Activated CD8-positive, alpha-beta memory T cell treated with anti-CD3 and anti-CD28 coated beads, Interleukin-2, amount 50 U/mL, for 24 hours (primary cell): ENCODE results near the gene RERE.

ENCODE experiments used
- DNase-seq: peaks from one replicate; pipeline ENCODE4 v3.0.0-alpha.2; 2020; ENCODE audit errors: extremely low read depth

RERE gene

DNA sequence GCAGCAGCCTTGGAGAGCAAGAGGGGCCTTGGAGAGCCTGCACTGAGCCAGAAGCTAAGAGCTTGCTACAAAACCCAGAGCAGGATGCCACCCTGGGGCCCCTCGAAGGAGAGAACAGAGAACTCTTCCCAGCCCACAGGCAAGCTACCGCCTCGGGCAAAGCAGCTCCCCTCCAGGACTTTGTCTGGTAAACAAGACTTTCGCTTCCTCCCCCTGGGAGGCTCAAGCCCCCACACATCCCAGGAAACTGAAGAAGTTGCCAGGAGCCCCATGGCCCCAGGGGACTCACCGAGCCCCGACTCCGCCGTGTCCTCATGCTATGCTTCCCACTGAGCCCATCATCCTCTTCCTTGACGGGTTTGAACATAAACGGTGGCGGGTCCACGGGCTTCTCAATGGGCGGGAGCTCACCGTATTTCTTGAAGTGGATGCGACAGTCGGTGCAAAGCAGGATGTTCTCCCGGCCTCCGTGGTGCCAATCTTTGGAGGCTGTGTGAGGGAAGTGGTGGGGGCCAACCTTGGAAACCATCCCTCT is 453.6 kb downstream of the RERE start:
- DNase-seq = no peak

DNA sequence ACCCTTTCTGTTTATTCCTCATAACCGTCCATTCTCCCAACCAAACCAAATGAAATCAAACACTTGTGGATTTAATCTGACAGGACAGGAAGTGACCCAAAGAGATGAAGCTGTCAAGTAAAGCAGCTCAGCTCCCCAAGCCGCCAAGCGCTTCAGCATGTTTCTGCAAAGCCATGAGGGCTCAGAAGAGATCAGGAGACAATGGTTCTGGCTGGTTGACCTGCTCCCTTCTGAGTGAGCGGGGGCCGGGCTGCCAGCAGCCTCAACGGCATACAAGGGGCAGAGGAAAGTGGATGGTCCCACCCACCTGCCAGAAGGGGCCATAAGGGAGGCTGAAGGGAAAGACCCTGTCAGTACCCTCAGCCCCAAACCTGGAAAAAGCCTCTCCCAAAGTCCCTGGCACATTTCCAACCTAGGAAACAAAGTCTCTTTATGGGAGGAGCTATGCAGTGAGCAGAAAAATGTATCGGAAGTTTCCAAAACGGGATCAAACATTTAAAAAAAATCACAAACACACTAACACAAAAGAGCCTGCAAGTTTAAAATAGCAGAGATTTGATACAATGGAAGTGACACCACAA is 454.2 kb downstream of the RERE start:
- DNase-seq = no peak

DNA sequence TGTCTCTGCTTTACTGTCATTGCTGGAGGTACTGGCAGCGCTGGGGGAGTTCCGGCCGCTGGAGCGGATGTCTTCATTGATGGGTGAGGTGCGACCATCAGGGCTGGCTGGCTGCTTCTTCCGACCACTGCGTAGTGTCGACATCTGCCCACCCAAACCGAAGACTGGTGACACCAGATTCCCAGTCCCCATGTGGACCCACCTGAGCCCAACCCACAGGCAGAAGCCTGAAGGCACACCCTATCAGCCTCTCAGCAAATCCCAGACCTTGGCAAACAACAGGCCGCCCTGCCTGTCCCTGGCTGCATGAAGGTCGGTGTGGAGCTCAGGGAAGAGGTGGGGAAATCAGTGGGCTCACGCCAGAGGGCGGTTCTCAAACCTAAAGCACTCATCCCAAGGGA is 454.7 kb downstream of the RERE start:
- no peak for DNase-seq

DNA sequence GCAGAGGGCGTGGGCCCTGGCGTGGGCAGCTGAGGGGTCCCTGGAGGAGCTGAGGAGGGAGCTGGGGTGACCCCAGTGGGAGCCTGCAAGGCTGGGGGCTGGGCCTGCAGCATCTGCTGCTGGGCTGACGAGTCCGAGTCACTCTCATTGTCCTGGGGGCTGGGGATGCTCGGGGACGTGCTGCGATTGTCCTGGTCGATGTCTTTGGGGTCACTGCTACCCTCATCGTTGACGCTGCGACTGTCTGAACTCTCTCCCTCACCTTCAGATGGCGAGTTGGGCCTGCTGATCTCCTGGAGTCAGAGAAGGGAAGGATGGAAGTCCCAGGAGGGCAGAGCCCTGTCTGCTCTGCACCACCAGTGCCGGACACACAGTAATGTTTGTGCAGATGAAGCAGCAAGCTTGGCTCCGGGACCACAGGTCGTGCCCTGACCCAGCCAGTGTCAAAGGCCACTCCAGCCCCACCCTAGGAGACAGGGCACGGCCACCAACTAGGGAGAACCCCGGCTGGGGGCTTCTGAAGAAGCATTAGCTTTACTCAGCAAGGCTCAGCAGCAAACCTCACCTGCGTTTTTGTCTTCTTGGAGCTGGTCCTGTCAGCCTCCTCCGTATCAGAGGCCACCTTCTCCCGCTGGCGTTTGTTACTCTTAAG is 456.1 kb downstream of the RERE start:
- no peak for DNase-seq

DNA sequence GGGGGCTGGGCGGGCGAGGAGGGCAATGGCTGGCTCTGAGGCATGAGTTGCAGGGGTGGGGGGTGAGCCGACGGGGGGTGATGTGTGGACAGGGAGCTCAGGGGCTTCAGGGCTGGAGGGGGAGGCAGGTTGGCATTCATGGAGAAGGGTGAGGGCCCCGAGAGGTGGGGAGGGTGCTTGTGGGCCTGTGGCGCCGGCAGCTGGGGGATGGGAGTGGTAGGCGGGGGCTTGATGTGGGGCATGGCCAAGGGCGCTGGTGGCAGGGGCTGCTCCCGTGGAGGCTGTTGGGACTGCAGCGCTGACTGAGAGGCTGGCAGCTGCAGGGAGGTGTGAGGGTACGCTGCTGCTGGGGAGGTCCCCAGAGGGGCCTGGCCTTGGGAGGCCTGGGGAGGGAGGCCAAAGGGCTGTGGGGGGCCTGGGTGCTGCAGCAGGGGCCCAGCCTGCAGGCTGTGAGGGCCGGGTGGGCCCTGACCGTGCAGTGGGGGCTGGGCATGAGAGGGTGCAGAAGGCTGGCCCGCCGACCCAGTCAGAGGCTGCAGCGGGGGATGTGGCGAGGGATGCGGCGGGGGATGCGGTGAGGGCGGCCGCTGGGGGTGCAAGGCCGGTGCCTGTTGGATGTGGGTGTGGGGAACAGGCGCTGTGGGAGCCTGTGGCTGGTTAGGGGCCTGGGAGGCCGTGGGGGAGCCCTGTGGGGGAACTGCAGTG is 456.8 kb downstream of the RERE start:
- DNase-seq = no peak

DNA sequence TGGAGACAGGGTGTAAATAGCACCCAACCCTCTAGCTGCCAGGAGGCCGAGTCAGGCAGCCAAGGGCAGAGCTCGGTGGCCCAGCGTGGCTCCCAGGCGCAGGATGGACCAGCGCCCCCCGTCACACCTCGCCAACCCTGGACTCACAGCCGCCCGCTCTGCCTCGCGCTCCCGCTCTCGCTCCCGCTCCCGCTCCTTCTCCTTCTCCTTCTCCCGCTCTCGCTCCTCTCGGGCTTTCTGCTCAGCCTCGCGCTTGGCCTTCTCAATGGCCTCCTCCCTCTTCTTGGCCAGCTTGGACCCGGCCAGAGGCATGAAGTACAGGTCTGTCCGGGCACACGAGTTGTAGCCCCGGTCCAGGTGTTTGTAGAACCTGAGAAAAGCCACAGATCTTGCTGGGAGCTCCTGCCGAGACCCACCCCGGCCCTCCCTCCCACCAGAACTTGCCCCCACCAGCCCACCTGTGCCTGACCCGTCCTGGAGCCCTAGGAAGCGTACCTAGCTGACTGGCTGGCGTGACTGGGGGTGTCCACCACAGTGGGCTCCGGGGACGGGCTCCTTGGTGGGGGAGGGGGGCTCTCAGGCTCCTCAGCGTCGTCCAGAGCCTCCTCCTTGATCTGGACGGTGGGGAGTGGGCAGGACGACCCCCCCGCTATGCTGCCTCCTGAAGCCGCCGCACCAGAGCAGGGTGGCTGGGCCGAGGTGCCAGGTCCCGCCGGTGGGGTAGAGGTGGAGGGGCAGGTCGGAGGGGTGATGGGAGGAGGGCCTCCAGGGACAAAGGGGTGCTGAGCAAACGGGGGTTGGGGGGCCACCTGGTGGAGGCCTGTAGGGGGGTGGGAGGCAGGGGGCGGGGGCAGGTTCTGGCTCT is 457.6 kb downstream of the RERE start:
- DNase-seq = no peak

DNA sequence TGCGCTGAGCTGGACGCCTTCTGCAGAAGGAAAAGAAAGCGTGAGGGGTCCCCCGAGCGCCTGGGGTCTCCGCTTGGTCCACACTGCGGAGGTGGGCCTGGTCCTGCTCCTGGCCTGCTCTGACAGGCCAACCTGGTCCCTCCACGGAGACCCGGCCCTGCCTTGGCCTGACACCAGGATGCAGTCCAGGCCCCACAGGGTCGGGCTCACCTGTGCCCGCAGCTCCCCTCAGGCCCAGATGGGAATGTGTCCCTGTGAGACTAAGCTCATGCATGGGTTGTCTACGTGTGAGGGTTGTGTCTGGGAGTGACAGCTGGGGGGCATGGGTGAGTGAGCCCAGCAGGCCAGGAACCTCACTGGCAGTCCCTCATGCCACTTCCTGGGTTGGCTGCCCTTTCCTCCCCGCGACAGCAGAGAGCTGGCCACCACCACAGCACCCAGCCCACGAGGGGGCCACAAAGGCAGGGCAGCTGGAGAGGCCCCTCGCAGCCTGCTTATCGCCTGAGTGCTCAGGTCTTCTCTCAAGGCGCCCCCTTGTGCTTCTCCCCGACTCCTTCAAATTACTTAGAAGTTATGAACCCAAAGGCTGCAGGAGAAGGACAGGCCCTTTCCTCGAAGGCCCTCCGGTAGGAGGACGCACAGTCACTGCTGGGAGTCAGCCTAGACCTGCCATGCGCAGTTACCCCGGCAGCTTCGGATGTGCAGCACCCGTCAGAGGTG is 458.4 kb downstream of the RERE start:
- DNase-seq = no peak

DNA sequence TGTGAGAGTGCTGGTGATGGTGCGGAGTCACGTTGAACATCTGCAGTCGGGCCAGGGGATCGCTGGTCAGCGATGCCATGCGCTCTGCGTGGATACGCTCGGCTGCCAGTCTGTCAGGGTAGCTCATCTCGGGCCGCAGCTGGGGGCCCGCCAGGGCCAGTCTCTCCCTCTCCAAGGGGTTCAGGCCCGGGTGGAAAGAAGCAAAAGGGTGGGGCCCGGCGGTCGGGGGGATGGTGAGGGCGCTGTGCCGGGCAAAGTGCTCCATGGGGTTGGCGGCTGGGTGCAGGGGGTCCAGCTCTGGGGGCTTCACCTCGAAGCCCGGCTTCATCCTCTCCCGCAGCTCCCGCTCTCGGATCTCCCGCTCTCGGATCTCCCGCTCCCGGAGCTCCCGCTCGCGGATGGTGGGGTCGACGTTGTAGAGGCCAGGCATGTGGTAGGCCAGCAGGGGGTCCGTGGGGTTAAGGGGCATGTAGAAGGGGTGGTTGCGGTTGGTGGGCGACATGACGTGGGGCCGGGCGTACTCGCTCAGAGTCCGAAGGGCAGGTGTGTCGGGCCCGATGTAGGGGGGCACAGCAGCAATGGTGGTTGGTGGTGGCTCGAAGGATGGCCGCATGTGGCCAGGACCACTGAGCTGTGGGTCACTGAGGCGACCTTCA is 459.1 kb downstream of the RERE start:
- DNase-seq = no peak

DNA sequence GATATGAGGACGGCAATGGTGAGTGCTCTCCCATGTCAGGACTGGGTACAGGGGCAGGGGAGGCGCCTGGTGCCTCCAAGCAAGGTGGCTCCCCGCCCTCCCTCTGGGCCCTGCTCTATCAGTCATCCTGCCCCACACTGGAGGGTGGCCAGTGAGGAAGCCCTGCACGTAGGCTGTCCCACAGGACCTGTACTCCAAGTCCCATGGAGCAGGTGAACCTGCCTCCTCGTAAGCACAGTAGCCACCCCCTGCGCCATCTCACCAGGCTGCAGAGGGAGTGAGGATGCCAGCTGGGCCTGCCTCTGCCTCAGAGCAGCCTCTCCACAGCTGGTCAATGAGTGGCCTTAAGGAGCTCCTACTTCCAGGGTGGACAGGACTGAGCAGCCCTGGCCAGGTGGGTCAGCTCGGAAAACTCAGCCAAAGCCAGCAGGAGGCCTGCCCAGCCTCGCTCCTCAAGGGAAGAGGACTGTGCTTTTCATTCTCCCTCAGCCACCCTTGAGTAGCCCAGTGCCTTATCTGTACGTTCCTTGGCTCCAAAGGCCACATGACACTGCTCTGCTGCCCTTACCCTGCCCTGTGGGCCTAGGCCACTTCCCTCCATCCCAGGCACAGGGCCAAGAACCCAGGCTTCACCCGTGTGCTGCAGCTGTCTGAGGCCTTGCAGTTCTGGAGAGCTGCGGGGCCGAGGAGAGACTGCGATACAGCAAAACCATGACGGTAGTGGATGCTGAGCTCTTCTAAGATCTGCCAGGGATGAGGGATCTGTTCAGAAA is 459.9 kb downstream of the RERE start:
- DNase-seq = no peak

DNA sequence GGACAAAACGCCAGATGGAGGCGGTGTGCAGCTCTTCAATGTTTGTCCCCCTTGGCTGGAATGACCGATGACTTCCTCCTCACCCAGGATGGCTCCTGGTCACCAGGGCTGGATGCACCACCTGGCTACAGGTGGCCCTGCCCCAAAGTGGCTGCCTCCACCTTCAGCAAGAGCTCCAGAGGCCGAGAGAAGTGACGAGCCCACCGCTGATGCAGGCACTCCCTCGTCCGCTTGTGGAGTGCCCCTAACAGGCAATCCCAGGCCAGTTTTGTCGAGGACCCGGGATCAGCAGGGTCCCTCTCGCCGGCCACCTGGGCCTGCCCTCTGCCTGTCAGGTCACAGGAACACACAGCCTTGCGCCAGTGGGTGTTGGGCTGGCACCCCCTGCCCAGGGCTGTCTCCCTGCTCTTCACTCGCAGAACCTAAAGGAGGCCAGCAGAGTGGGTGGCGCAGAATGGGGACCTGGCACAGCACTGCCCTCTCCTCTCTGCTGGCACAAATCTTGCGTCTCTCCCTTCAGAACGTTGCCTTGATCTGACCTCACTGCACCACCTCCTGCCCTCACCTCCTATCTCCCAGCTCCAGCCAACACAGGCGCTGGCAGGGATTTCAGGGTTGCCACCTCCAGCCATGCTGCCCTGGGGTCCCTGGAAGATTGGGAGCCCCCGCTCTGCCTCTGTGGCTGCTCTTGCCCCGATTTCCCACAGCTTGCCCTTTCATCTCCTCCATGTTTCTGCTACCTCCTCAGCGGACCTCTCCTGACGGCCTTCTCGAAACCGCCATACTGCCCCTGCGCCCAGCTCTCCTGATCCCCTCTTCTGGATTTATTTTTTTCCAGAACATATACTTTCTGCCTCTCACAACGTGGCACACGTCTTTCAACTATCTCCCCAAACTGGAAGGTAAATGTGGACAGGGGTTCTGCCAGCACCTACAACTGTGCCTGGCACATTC is 460.9 kb downstream of the RERE start:
- no peak for DNase-seq

DNA sequence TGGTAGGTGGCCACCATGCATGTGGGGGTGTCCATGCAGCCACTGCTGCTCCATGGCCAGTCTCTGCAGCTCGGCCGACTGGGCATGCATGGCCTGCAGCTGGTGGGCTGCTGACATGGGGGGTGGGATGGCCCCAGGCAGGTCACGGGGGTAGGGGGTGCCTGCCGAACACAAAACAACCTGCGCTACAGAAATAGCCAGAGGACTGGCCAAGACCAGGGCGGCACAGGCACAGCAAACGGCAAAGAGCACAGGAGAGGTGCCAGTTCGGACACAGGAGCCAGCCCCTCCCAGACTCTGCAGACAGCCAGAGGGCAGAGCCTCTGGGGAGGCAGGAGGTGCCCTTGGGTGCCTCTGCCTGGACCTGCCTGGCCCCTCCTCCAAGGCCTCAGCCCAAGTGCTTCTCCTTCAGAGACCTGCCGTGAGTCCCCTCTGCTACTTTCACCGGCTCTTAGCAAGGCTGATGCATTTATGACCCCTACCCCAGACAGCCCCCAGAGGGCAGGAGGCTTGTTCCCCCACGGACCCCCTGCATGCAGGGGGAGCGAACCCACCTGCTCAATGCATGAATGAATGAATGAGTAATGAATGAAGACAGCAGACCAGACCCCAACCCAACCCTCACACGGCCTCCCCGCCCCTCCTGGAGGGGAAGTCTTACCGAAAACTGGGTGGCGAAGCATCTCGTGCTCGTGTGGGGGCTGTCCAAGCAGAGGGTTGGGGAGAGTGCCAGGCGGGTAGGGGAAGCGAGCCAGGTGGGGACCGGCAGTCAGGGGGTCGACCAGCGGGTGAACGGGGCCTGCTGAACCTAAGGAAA is 461.8 kb downstream of the RERE start:
- DNase-seq = no peak

DNA sequence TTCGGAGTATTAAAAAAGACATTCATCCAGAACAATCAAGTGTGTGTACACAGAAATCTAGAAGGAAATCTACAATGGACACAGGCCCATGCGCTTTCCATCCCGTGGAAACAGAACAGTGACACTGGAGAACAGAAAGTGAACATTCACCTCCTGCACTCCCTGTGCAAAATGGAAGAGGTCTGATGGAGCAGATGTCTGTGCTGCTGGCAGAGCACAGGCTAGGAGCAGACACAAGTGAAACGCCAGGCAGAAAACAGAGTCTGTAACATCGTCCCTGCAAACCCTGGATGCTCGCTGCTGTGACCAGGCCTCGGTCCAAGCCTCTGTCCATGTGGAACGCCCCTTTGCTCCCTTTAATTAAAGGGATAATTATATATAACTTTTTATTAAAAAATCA is 463.4 kb downstream of the RERE start:
- DNase-seq = no peak

DNA sequence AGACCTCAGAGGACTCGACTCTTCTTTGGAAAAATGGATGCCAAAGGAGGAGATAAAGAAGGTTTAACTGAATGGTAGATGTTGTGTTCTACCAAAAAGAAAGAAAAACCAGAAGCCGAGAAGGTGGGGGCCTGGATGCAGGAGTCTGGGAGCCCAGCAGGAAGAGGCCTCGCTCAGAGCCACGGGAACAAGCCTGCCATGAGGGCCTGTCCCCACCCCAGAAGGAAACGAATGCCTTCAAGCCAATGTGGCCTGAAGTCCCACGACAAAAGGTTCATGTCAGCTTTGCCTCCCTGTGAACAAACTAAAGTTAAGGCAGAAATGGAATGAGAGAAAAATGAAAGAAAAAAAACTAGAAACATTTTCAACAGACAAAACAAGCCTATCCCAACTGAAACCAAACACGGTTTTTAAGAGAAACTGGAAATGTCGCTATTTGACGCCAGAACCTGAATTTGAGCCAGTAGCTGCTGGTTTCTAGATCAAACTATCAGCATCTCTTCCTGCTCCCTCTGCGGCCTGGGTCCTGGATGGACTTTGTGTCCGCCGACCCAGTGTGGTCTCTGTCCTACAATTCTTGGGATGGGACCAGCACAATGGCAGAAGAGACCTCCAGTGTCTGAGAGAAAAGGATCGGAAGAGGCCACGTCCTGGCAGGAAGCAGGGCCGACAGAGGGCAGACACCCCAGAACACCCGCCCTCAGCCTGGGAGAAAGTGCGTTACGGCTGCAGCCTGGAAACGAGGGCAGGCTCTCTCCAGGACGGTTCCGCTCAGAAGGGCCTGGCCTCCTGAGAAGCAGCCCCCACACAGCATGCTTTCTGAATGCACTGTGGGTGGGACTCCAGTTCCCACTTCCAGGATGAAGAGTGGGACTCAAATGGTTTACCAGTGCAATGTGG is 464.3 kb downstream of the RERE start:
- DNase-seq = no peak

DNA sequence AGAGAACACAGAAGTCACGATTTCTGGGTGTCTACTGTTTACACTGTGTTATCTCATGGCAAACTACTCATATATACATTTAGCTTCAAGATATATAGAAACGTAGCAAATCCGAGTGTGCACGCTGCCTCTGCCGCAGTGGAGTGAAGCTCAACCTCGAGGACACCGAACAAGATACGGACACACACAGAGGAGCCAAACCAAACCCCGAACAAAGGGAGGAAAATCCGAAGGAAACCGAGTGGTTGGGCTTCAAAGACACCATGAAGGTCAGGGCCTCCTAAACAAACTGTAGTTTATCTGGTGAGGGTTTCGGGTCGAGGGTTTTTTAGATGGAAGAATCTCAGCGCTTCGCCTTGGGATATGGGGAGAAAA is 465.0 kb downstream of the RERE start:
- DNase-seq = no peak

DNA sequence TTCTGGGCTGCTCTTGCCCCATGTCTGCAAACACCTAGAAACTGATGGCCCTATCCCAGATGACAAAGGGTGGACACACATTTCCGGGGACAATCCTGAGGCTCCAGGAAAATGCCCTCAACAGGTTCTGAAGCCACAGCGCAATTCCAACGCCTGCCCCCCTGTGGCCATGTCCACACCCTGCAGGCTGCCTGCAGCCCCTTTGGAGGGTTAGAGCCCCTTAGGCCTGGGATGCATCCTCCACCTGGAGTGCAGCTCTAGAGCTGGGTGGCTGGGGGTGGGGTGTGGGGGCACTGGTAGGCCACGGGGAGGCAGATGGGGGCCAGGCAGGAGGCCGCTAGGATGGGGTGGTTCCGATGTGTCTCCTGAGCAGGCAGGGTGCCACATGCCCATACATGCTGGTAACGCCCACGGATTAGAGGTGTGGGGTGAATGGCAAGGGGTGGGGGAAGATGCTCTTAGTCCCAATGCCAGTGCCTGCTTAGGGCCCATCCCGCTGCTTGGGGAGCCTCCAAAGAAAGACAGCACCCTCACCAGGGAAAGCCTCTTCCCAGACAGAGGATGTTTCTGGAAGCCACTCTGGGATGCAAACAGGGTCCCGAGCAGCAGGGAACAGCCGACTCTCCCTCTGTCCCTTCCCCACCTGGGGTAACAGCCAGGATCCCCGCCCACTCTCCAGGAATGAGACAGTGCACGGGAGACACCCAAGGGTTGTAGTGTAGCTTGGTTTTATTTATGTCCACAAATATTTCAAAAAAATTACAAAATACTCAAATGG is 465.6 kb downstream of the RERE start:
- DNase-seq = no peak

DNA sequence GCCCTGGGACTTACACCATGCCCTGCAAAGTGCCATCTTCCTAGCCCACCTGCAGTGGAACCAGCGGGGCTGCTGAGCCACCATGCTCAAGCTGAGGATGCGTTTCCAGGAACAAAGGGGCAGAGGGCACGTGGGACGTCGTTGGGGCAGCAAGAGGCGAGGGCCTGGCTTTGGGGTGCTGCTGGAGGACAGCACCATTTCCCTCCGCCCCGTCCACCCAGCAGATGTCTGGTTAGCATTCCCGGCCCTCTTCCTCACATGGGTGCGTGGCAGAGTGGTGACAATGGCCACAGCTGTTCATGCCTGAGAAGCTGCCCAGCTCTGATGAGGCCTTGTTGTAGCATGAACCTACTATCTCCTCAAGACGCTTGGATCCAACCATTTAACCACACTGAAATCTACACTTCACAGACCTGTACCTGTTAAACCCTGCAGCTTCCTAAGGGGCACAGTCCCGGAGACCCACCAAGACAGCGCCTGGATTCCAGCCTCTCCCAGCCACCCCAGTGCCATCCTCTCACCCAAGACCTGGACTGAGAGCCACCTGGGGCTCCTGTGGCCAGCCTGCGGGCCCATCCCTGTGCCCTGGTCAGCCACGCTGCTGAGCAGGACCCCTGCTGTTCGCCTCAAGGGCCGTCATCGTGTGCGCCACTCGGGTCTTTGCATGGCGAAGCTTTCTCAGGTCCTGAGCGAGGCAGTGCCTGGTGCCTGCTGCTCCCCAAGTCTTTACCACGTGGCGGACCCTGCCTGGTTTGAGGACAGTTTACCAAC is 466.3 kb downstream of the RERE start:
- no peak for DNase-seq
